Stimulated activated CD8-positive, alpha-beta memory T cell treated with anti-CD3 and anti-CD28 coated beads, Interleukin-15, amount 100 ng/mL, for 48 hours (primary cell): ENCODE measurements around the gene HK3.

Source experiments
- DNase-seq, 2 donors: peaks; one replicate each; pipeline ENCODE4 v3.0.0-alpha.2; 2020; ENCODE audit warnings: low read depth in 2 of 2

Gene HK3

DNA sequence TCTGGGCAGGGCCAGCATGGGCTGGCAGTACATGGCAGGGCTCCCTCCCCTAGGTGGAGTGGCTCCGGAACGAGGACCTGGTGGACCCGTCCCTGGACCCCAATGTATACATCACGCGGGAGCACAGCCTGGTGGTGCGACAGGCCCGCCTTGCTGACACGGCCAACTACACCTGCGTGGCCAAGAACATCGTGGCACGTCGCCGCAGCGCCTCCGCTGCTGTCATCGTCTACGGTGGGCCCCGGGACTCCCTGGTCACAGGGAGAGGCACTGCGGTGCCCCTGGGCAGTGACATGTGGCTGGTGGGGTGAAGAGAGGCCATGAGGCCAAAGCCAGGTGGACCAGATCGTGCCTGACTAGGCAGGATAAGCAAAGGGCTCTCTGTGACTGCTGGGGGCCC lies 30.4 kb downstream of the HK3 start:
- DNase-seq = no peak

- no peak for DNase-seq
Observed at GRCh38 chr5:176868126-176868525, 31.0 kb downstream of the HK3 start.

GRCh38 chr5:176866707-176867310 lies 32.3 kb downstream of the HK3 start:
- DNase-seq = no peak

DNA sequence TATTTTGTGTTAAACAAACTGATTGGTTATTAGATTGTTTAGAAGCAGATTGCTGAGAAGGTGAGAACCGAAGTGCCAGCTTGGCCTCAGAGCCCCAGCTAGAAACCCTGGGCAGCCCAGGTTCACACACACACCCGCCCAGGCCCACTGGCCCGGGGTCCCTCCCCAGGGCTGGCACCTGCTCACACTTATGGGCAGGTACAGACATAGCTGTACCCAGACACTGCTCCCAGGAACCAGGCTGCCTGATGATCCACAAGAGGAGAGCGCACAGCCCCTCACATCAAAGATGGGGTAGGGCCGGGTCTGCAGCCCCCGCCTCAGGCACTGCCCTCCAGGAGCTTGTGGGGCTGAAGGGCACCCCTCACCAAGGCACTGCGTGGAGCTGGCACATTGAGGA lies 33.2 kb downstream of the HK3 start:
- no peak for DNase-seq

DNA sequence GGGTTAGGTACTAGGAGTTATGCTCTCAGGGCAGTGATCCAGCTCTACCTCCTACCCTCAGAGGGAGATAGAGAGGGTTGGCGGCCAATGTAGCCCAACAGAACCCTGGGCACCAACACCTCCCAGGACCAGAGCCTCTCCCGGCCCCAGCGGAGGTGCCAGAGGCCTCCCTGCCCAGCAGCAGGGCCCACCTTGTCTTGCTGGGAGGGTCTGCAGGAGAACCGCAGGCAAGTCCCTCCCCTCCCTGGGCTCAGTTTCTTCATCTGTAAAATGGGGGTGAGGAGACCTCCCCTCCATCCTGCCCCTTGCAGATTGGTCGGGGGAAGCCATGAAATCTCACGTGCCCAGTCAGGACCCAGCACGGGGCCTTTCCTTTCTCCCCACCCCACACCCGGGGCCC lies 34.4 kb downstream of the HK3 start:
- no peak for DNase-seq

- no peak for DNase-seq
Observed at GRCh38 chr5:176863765-176864098, 35.4 kb downstream of the HK3 start.

DNA sequence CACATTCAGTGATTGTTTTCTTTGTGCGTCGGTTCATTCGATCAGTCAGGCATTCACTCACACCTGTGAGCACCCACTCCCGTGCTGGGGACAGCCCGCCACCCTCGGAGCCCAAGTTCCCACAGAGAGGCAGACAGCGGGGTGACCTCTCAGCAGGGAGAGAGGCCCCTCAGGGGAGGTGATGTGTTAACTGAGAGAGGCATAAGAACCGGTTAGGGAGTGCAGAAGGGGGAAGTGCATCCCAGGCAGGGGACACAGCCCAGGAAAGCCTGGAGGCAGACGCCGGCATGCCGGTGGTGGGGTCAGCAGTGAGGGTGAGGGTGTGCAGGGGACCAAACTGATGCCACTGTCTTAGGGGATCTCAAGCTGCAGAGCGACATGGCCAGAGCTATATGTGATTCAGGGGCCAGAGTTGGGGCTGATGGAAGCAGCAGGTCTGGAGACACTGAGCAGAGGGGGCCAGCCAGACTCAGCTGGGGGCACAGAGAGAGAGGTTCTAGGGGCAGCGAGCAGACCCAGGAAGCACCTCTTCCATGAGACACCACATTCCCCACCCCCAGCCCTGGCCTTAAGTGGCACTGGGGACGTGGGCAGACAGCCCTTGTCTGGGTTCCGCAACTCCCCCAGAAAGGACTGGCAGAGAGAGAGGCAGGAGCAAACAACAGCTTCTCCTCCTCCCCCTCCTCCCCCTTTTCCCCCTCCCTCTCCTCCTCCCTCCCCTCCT lies 35.9 kb downstream of the HK3 start:
- no peak for DNase-seq

GRCh38 chr5:176862330-176862995 lies 36.7 kb downstream of the HK3 start:
- DNase-seq = no peak

DNA sequence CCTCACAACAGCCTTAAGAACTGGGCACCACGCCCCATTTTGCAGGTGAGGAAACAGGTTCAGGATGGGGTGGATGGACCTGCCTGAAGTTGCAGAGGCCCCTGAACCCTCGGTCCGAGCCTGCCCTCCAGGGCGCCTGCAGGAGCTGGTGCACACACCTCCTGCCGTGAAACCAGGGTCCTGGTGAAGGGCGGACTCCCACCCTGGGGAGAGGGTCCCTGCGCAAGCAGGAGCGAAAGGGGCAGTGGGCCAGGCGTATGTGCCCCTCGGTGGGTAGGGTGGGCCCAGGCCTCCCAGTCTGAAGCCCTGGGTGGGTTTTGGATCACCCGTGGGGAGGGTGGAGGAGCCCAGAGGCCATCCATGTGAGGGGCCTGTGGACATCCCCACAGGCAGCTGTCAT lies 37.9 kb downstream of the HK3 start:
- no peak for DNase-seq

DNA sequence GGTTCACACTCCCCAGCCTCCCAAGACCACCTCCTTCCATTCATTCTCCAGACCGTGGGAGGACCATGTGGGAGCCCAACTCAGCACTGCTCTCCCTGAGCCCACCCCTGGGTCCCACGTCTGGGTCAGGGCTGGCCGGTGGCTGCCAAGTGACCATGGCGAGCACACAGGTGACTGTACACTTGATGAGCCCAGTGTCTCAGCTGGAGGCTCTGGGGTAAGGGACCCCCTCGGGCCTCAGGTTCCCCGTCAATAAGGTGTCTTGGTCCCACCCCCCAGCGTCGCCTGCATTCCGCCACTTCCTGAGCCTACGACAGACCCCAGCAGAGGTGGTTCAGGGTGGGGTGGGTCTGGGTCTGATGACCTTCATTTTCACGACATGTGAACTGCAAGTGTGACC lies 38.8 kb downstream of the HK3 start:
- DNase-seq = no peak

DNA sequence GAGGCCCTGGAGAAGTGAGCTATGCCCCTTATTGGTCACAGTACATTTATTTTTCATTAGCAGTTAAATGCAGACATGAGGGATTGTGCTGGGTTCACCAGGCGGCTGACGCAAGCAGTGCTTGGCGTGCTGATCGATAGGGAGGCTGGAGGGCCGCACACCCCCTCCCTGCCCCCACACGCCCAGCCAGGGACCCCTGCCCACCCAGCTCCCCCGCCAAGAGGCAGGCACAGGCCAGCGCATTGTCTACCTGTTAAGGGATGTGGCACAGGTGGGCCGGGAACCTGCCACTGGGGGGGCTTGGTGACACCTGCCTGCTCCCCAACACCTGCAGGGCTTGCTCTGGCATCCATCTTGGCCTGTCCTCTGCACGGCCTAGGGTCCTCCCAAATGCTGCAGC lies 39.2 kb downstream of the HK3 start:
- no peak for DNase-seq

- no peak for DNase-seq
Observed at GRCh38 chr5:176857894-176858273, 41.3 kb downstream of the HK3 start.

DNA sequence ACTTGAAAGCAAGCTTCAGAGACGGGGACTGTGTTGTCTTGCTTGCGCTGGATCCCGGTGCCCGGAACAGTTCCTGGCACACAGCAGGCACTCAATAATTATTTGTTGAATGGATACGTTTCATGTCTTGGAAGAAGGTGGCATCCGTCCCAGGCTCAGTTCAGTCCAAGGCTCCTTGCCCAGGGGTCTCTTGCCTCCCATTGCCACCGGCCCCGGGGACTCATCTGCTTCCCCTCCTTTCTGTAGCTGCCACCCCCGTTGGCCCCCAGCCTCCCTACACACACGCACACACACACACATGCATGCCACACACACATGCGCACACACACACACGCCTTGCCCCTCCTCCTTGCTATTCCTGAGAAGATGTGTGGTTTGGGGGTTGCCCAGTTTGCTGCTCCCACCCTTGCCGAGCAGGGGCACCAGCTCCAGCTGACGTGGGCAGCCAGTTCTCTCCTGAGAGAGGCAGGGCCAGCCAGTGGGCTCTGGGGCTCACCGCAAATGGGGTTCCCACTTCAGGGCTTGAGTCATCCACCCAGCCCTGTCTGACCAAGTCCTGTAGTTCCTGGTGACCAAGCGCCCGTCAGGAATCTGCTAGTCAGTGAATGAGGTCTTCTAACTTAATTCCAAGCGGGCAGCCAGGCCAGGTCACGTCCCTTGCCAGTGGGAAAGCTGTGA lies 41.8 kb downstream of the HK3 start:
- DNase-seq = no peak

GRCh38 chr5:176856746-176857145 lies 42.4 kb downstream of the HK3 start:
- DNase-seq = no peak

GRCh38 chr5:176855598-176855997 lies 43.5 kb downstream of the HK3 start:
- DNase-seq = no peak

DNA sequence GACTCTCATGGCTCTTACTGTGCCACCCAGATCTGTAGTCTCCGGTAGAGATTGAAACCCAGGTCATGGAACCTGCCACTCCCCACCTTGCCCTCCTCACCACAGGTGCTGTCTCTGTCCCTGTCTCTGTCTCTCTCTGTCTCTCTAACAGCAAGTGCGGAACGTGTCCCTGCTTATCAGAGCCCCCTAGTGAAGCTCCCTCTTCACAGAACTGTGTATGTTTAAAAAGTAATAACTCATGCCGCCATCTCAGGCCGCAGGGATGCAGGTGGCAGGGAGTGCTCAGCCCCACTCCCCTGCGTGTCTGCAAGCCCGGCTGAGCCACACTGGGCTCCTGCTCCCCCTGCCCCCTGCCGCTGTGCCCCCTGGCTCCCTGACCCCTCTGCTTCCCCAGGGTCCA lies 45.0 kb downstream of the HK3 start:
- no peak for DNase-seq

DNA sequence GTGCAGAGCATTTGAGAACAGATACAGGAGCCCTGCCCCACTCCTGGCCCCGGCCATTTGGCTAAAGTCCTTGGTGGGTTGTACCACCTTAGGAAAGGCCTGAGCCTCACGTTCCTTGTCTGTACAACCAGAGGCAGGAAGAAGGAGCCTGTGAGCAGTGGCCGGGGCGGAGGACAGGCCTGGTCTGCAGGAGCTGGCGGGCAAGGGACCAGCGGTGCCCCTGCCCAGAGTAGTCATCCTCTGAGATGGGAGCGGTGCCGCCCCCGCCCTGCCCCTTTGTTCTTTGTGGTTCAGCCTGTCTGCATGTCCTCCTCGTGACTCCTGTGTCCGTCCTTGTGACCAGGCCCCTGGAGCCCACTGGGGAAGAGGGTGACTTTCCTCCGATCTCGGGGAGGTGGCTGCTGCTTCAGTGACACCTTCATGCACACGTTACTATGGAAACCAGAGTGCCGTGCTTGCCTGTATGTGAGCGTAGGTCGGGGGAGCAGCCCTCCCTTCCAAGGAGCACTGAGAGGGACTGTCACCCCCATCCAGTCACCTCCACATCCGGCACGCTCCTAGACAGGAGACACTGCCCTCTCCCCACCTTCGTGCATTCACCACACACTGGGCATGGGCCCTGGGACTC lies 45.9 kb downstream of the HK3 start:
- no peak for DNase-seq

DNA sequence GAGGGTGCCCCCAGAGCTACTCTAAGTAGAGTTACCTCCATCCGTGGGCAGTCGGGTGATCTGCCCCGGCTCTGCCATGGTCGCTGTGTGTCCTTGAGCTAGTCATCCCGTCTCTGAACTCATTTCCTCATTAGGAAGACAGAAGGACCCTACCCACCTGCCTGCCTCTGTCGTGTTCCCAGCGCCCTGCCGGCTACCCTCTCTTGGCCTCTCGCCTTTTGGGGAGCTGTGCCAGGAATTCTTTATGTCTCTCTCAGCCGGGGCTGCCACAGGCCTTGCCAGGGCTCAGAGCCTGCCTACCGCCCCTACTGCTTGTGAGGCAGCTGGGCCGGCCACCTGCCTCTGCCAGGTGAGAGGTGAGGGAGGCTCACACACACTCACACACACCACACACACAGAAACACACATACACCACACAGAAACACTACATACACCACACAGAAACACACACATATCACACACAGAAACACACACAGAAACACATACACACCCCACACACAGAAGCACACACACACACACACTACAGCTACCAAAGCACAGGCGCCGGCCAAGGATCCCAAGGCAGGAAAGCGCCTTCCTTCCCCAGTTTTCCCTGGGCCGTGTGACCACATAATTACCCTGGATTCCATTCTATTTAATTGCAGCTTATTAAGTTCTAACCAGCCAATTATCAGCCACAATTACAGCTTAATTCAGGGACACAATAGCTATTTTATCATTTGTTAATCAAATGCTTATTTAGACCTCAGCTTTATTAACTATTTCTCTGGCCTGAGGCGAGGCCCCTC lies 47.1 kb downstream of the HK3 start:
- DNase-seq = no peak

DNA sequence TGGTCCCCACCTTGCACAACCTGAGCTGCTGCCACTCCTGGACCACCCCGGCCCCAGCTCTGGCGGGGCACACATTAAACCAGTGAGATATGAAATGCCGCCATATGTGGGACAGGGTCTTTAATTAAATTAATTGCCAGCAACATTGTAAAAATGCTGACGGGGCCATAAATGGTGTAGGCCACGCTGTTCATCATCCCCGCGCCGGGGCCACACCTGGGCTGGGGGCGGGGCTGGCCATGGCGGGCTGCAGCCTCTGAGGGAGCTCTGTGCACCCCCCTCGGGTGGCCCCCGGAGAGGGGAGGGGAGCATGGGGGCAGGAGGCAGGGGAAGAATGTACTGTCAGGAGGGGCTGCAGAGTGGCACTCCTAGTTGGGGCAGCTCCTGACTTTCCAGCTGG lies 47.8 kb downstream of the HK3 start:
- DNase-seq = no peak

GRCh38 chr5:176850371-176851245 lies 48.5 kb downstream of the HK3 start:
- DNase-seq = no peak
